Activated CD4-positive, alpha-beta T cell treated with anti-CD3 and anti-CD28 coated beads for 36 hours (primary cell): ENCODE data around the gene CD160. TPM values are rescaled to one million over a fixed set of nuclear protein-coding genes. Genes with fewer than 3 reads are reported as not detected.
A peak's percentile ranks its signal among the peaks of the same experiment; 100 is the strongest.

Experiments
- ATAC-seq: fragments of 200-7000 bp; cut with Tn5 transposase; one replicate; pipeline ENCODE4 v1.10.0; 2021; ENCODE audit warnings: mild to moderate bottlenecking, moderate library complexity
- CTCF ChIA-PET: fragments of 350-600 bp; sonication (Branson Sonifier 250); formaldehyde crosslinking; loops from one replicate; lab custom pipeline; 2021; ENCODE audit warnings: antibody characterized with exemption; lab: Charles Lee
- POLR2A ChIA-PET: fragments of 350-600 bp; sonication (Branson Sonifier 250); formaldehyde crosslinking; loops from one replicate; lab custom pipeline; 2021; ENCODE audit warnings: antibody characterized with exemption, inconsistent platforms; lab: Charles Lee
- DNase-seq: peaks from one replicate; pipeline ENCODE4 v3.0.0-alpha.2; 2020
- H3K27ac Mint-ChIP-seq: one replicate; pipeline ENCODE4 v1.8.0; 2021; ENCODE audit warnings: mixed read lengths
- H3K27me3 Mint-ChIP-seq: one replicate; pipeline ENCODE4 v1.8.0; 2021; ENCODE audit warnings: mixed read lengths
- H3K36me3 Mint-ChIP-seq: one replicate; pipeline ENCODE4 v1.8.0; 2021; ENCODE audit warnings: low read depth, mixed read lengths
- H3K4me1 Mint-ChIP-seq: one replicate; pipeline ENCODE4 v1.8.0; 2021; ENCODE audit warnings: mixed read lengths
- H3K4me3 Mint-ChIP-seq: one replicate; pipeline ENCODE4 v1.8.0; 2021; ENCODE audit warnings: mild to moderate bottlenecking, moderate library complexity, mixed read lengths
- H3K9me3 Mint-ChIP-seq: one replicate; pipeline ENCODE4 v1.8.0; 2021; ENCODE audit warnings: low read depth, mixed read lengths
- intact Hi-C, 2 experiments: fragments of 100-400 bp; cut with DNase I in 1 of 2; cut with micrococcal nuclease in 1 of 2; formaldehyde crosslinking; loops; one replicate each; pipeline versions ENCODE4 v1.14.2 to v1.15.1; 2022 to 2024; cut with DNase I, micrococcal nuclease
- total RNA-seq, 2 experiments: library from RNA; stranded (reverse); gene quantifications; one replicate each; pipeline ENCODE4 v1.2.3, GENCODE V29; 2021

CD160 gene
- total RNA-seq, 2 experiments from 2014 or later = 0.12 TPM; not detected in 1

- Mint-ChIP-seq H3K4me1 (peaks cover 32% of the 10 kb centered on the region), H3K27ac (no peak overlapping the region), H3K4me3 (no peak overlapping the region), H3K36me3 (peaks cover 12% of the 10 kb centered on the region), H3K27me3 (no peaks in the 10 kb centered on the region), H3K9me3 (no peaks in the 10 kb centered on the region)
- POLR2A ChIA-PET = interaction anchor here (0.6 kb wide), 1 partner anchor 7 kb away, joined by 3 read pairs; no protein-coding TSS in a partner anchor
- intact Hi-C loops = loop anchor here in 1 of 2 experiments (10.0 kb wide), 1 partner anchor 48 kb away; no protein-coding TSS in a partner anchor
- CTCF ChIA-PET = no interaction called here
- ATAC-seq (peak; percentile 63), DNase-seq (no peak)
Measured at GRCh38 chr1:145782272-145783099, 63.2 kb downstream of the CD160 start.

DNA sequence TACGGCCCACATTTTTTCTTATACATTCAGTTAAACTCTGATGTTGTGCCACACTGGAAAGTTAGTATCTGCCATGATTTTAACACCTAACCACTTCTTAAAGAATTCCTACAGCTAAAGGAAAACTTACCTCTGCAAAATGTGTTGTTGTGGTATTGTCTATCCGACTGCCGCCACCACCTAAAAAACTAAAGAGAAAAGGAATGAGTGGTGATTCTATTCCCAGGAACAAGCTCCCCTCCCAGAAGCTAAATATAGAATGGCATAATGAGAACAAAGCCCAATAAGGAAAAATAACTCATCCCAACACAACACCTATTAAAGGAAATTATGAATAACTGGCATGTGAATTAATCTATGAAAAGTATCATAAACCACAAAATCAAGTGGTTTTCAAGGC is 65.1 kb downstream of the CD160 start:
- no peaks in the 10 kb centered on the region for H3K9me3 Mint-ChIP-seq
- H3K36me3 Mint-ChIP-seq = peaks cover 21% of the 10 kb centered on the region
- ATAC-seq (no peak), DNase-seq (no peak)
- no peak overlapping the region for H3K4me3 Mint-ChIP-seq
- CTCF ChIA-PET = no interaction called here
- POLR2A ChIA-PET = no interaction called here
- H3K27ac Mint-ChIP-seq = no peak overlapping the region
- H3K4me1 Mint-ChIP-seq = peaks cover 35% of the 10 kb centered on the region
- intact Hi-C loops = loop anchor here in 1 of 2 experiments (10.0 kb wide), 1 partner anchor 50 kb away; no protein-coding TSS in a partner anchor
- no peaks in the 10 kb centered on the region for H3K27me3 Mint-ChIP-seq

DNA sequence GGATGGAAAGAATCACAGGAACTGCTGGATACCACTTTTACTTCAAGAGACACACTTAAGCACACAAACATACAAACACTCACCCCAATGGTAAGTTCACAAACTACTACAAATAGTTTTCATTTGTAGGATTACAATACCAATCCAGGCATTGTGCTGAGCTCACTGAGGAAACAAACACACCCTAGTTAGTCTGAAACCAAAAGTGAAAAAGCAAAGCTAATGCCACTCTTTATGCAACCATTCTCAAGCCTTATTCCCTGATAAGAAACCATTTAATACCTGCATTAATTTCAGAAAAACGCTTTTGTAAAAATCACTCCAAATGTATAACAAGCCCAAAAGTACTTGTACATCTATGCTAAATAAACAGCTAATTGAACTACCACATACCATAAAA is 66.2 kb downstream of the CD160 start:
- DNase-seq (no peak), ATAC-seq (no peak)
- ChIA-PET POLR2A (no interaction called here), CTCF (interaction anchor here (0.5 to 1.4 kb wide), 8 partner anchors 10 to 123 kb away, joined by 3 to 5 read pairs (median 4); partner anchors contain the start of gene NUDT17)
- Mint-ChIP-seq H3K9me3 (no peaks in the 10 kb centered on the region), H3K27me3 (no peaks in the 10 kb centered on the region), H3K27ac (no peak overlapping the region), H3K4me1 (peaks cover 35% of the 10 kb centered on the region), H3K4me3 (no peak overlapping the region), H3K36me3 (peaks cover 21% of the 10 kb centered on the region)
- intact Hi-C loops = loop anchor here in 1 of 2 experiments (5.0 to 10.0 kb wide), 2 partner anchors 42 to 51 kb away; no protein-coding TSS in a partner anchor

DNA sequence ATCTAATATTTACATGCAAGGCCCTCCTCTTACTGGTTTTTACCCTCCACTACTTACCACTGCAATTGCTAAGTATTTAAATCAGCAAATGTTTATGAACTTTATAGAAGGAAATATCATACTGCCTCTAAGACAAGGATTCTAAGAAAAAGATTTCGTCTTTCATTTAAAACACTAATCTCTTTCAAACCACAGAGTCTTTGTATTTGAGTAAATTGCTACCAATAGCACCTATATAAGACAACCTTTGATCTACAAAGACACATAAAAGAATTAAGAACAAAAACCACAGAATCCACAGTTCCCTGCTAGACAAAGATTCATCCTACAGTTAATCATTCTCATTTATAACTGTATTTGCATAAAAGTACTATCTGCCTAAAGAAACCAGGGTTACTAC is 67.0 kb downstream of the CD160 start:
- H3K27ac Mint-ChIP-seq = no peak overlapping the region
- intact Hi-C loops = loop anchor here (2.0 to 10.0 kb wide), 3 partner anchors 13 to 51 kb away; no protein-coding TSS in a partner anchor
- DNase-seq = no peak
- peaks cover 35% of the 10 kb centered on the region for H3K4me1 Mint-ChIP-seq
- ChIA-PET POLR2A (no interaction called here), CTCF (interaction anchor here (0.8 to 1.4 kb wide), 5 partner anchors 9 to 122 kb away, joined by 3 to 5 read pairs (median 3); no protein-coding TSS in a partner anchor)
- H3K9me3 Mint-ChIP-seq = no peaks in the 10 kb centered on the region
- no peak overlapping the region for H3K4me3 Mint-ChIP-seq
- peak; percentile 70 for ATAC-seq
- peaks cover 16% of the 10 kb centered on the region for H3K36me3 Mint-ChIP-seq
- H3K27me3 Mint-ChIP-seq = no peaks in the 10 kb centered on the region

DNA sequence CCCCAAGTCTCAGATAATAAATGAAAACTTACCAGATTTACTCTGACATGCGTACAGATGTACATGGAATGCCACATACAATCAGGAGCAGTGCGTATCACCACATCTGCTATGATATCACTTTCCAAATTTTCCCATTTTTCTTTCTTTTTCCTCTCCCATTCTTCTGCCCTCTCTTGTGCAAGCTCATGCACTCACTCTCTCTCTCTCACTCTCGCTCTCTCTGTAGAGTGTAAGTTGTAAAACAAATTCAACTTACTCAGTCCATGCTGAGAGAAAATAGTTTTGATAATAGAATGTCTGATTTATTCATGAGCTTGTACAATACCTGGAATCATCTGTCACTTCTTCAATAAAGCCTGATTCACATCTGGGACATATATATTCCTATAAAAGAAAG is 69.3 kb downstream of the CD160 start:
- DNase-seq (no peak), ATAC-seq (no peak)
- H3K27ac Mint-ChIP-seq = no peak overlapping the region
- intact Hi-C loops = loop anchor here in 1 of 2 experiments (5.0 to 10.0 kb wide), 2 partner anchors 39 to 54 kb away; no protein-coding TSS in a partner anchor
- POLR2A ChIA-PET = no interaction called here
- CTCF ChIA-PET = interaction anchor here (1.0 kb wide), 1 partner anchor 14 kb away, joined by 4 read pairs; no protein-coding TSS in a partner anchor
- H3K36me3 Mint-ChIP-seq = peaks cover 25% of the 10 kb centered on the region
- peaks cover 34% of the 10 kb centered on the region for H3K4me1 Mint-ChIP-seq
- H3K9me3 Mint-ChIP-seq = no peaks in the 10 kb centered on the region
- H3K4me3 Mint-ChIP-seq = no peak overlapping the region
- no peaks in the 10 kb centered on the region for H3K27me3 Mint-ChIP-seq

Other genes starting within 250 kb of the CD160 start
- gene GPR89A, start 111.5 kb upstream of the CD160 start, total RNA-seq = 10 to 100 TPM; 17.3 to 21.0 TPM
- not detected for gene PDZK1, start 12.1 kb upstream of the CD160 start, total RNA-seq
- gene RNF115, start 104.6 kb downstream of the CD160 start, total RNA-seq = 10 to 100 TPM; 11.8 to 13.9 TPM
- gene POLR3C, start 104.7 kb downstream of the CD160 start, total RNA-seq = 10 to 100 TPM; 34.2 to 42.6 TPM
- 1 to 10 TPM; 3.7 to 4.0 TPM for gene NUDT17, start 126.1 kb downstream of the CD160 start, total RNA-seq
- gene PIAS3, start 139.6 kb downstream of the CD160 start, total RNA-seq = 10 to 100 TPM; 20.0 to 22.0 TPM
- gene ANKRD35, start 166.4 kb downstream of the CD160 start, total RNA-seq = under 1 TPM; 0.30 to 0.55 TPM
- 1 to 10 TPM in 1 of 2 experiments, under 1 TPM in 1; 0.86 to 1.0 TPM for gene ITGA10, start 190.6 kb downstream of the CD160 start, total RNA-seq
- 10 to 100 TPM; 22.6 to 26.4 TPM for gene PEX11B, start 199.2 kb downstream of the CD160 start, total RNA-seq
- gene RBM8A, start 208.0 kb downstream of the CD160 start, total RNA-seq = 100 to 1,000 TPM; 293 to 330 TPM
- gene LIX1L, start 238.5 kb downstream of the CD160 start, total RNA-seq = 10 to 100 TPM; 44.9 to 49.4 TPM
- gene ANKRD34A, start 245.1 kb downstream of the CD160 start, total RNA-seq = 1 to 10 TPM; 5.8 to 6.1 TPM
- gene POLR3GL, start 245.2 kb downstream of the CD160 start, total RNA-seq = 10 to 100 TPM; 19.3 to 22.4 TPM